CMK (cell line): ENCODE data around the gene HS2ST1.

Source experiments
- DNase-seq: peaks from one replicate; pipeline ENCODE4 v3.0.0-alpha.2; 2010; ENCODE audit warnings: low read depth

Gene HS2ST1

DNA sequence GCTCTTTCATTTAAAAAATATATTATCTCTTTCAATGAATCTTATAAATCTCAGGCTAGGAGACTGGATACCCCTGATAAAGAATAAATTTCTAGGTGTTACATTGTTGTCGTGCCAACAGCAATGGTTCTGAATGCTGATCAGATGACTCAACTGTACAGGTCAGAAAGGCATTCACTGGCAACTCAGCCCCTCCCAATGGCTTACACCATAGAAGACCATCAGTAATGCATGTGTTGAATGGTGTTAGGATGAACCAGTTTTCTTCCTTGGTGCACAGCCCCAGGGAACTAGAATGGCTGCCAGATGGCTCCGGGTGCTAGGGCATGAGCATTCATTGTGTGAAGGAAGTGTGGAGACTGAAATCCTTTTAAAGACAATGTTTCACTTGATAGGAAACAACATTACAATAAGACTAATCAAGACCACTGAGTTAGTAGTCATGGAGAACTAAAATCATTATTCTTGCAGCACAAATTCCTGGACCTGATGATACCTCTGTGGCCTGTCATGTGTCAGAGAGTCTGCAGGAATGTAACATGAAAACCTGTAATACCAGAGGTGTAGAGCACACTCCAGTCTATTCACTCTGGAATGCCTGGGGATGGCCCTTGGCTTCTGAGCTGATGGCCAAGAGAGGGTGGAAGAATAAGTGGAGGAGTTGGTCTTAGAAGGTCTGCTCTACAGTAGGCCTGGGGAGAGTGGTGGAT, 226.6 kb downstream of the HS2ST1 start:
- DNase-seq = no peak

- DNase-seq = no peak
Measured at GRCh38 chr1:87141556-87141955, 227.1 kb downstream of the HS2ST1 start.

DNA sequence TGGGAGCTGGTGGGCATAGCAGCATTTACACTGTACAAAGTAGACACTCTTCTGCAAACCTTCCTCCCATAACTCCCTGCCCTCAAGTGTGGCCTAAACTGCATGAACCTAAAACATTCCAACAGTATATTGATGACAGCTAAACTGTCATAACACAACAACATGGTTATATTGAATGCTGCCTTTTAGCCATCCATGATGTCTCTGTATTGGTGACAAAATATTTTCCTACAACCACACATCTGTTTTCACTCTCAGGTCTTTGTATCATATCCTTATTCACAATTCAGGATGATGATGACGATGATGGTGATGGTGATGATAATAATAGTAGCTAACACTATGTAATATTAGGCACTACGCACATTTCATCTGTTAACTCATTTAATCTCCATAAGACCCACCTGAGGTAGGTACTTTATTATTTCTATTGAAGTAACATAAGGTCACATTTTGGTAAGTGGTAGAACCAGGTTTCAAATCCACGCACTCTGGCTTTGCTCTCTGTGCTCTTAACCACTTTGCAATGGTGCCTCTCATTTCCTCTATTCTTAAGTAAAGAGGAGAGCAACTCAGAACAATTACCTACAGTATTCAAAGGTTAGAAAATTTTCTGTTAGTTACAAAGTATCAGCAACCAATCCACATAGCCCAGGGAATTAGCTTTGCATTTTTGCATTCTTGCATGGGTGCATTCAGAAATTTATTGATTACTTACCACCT, 229.1 kb downstream of the HS2ST1 start:
- DNase-seq = no peak

DNA sequence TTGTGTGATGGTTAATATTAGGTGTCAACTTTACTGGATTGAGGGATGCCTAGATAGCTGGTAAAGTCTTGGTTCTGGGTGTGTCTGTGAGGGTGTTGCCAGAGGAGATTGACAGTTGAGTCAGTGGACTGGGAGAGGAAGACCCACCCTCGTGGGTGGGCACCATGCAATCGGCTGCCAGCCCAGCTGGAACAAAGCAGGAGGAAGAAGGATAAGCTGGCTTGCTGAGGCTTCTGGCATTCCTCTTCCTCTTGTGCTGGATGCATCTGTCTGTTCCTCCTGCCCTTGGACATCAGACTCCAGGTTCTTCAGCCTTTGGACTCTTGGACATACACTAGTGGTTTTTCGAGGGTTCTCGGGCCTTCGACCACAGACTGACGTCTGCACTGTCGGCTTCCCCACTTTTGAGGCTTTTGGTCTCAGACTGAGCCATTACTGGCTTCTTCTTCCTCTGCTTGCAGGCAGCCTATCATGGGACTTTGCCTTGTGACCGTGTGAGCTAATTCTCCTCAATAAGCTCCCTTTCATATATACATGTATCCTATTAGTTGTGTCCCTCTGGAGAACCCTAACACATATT, 230.0 kb downstream of the HS2ST1 start:
- no peak for DNase-seq

DNA sequence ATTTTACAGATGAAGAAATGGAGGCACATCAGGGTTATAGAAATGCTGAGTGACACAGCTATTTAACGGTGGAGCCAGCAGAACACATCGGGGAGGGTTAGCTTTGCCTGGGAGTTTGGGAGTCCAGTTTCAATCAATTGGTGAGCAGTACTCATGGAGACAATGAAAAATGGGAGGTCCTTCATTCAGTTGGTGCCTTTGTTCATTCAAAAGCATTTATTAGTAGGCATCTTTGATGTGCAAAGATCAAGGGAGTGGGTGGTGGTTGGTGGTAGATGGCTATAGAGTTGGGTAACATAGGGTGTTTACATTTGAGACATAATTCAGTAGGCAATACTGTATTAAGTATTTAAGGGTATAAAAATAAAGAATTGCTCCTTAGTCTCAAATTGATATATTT, 230.5 kb downstream of the HS2ST1 start:
- no peak for DNase-seq

- no peak for DNase-seq
Measured at GRCh38 chr1:87146538-87146937, 232.1 kb downstream of the HS2ST1 start.

DNA sequence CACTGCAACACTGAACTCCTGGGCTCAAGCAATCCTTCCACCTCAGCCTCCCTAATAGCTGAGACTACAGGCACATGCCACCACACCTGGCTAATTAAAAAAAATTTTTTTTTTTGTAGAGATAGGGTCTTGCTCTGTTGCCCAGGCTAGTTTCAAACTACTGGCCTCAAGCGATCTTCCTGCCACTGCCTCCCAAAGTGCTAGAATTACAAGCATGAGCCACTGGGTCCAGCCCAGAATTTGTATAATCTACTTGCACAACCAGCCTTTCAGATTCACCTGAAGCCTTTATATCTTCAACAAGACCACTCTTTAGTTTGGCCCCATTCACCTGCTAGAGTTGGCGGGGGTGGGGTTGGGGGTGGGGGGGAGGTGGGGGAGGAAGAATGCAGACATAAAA, 232.6 kb downstream of the HS2ST1 start:
- DNase-seq = no peak

DNA sequence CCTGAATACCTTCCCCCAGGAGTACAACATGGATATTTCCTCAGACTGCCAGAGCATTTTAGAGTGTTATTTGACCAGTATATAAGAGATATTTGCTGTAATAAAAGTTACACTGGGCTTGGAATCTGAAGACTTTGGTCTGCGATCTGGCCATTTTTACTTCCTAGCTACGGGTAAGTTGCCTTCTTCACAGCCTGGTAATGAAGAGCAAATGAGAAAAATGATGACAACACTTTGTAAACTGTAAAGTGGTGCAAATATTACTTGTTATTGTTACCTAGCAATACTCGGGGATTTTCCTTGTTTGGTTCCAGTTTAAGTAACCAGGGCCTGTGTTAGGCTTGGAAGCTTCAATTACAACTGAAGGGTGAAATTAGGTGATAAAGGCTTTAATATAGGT, 233.4 kb downstream of the HS2ST1 start:
- no peak for DNase-seq

DNA sequence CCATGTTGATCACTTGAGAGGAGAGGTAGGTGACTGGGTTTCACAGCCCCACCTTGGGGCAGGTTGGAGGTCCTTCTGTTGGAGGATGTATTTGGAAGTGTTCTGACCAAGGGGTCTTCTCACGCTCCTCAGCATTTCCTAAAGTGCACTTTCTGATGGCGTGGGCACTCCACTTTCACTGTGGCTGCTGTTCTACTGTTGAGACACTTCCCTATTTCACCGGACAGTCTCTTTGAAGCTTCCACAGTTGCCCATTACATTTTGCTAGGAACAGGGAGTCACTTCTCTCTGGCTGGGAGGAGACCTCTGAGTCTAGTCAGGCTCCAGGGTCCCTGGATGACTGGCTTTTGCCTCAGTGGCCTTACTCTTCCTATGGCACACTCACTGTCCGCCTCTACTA, 234.2 kb downstream of the HS2ST1 start:
- no peak for DNase-seq

- DNase-seq = no peak
Measured at GRCh38 chr1:87149241-87150041, 235.0 kb downstream of the HS2ST1 start.

GRCh38 chr1:87150143-87150542, 235.7 kb downstream of the HS2ST1 start:
- no peak for DNase-seq

DNA sequence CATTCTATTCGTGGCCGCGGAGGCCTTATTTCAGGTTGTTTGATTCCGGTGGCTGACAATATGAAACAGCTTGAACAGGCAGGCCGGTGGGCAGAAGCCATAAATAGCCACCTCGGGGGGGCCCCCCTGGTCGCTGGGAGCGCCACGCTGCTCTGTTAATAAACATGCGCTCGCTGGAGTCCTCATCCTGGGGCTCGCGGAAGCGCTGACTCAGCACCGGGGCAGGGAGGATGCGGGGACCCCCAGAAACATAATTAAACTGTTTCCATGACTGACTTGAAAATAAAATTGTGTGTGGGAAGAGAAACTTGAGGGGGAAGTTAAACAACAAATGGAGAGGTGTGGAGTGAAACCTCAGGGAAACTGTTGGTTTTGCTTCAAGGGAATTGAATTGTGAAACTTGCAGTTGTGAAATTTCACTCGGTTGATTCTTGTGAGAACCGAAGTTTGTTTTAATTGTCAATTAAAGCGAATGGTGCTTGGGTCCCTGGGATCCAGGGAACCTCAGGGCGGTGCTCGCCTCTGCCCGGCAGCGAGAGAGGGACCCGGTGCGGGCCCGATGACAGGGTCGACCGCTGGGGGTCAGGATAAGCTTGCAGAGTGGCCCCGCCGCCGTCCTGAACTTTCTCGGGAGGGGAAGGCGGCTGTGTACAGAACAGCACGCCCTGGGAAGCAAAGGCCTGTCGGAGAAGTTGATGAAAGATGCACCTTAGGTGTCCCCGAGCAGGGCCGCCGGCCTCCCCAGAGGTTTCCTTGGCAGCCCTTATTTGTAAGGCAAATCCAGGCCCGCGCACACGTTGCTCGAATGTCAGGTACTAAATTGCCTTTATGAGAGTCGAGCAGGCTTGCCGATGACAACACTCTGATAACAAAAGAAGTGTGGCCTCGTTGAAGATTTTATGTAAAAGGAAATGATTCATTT, 237.3 kb downstream of the HS2ST1 start:
- DNase-seq = no peak

DNA sequence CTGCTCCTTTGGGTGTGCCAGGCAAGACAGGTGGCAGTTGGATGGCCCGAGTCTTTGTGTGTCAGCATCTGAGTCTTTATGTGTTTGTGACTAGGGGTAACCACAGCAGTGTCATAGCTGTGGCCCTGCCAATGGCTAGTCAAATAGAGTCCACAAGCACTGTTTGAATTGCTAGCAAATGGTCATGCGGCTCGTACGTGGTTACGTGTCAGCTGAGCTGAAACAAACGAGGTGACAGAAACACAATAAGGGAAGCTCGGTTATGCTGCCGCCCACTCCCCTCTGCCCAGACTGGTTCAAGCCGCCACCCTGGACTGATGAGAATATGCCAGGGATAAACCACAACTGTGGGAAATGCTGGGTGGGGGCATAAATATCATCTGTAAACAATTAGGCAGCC, 239.9 kb downstream of the HS2ST1 start:
- no peak for DNase-seq

- no peak for DNase-seq
Measured at GRCh38 chr1:87155170-87155569, 240.7 kb downstream of the HS2ST1 start.

GRCh38 chr1:87155648-87156047, 241.2 kb downstream of the HS2ST1 start:
- DNase-seq = no peak

- no peak for DNase-seq
Measured at GRCh38 chr1:87156124-87156523, 241.7 kb downstream of the HS2ST1 start.

DNA sequence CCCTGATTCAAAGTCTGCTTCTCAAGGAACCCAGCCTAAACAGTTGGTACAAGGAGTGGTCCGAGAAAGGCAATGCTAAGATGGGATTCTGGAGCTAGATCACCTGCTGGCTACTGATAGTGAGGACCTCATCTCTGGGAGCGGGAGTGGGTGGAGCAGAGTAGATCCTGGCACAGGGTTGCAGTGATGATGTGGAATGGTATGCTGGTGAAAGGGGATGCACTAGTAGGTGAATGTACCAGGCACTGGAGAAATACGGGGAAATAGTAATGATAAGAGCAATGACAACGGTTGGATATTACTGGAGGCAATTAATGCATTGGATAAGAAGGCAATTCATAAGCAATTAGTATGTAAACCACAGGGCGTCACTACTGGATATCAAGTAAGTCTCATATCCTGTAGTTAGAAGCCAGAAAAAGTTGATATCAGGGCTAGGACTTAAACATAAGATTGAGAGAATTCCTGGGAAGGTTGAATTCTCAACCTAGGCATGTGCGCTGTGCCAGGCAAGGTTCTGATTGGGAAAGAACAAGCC, 245.0 kb downstream of the HS2ST1 start:
- DNase-seq = no peak
